HepG2 (cell line): ENCODE results near the gene ADM. TPM values are rescaled to one million over a fixed set of nuclear protein-coding genes. Genes with fewer than 3 reads are reported as not detected.

Source experiments
- DNMT3B ChIP-seq: conservative IDR thresholded peaks from 2 replicates; pipeline ENCODE4 v1.6.1; 2016; ENCODE audit warnings: missing biosample characterization, control low read depth
- KLF6 ChIP-seq: IDR thresholded peaks from 2 replicates; pipeline ENCODE4 v1.8.0; 2016; ENCODE audit warnings: missing biosample characterization, missing genetic modification reagents
- MAF1 ChIP-seq: sonication (generic); formaldehyde crosslinking; IDR thresholded peaks from 2 replicates; pipeline ENCODE4 v1.5.0; 2020; ENCODE audit warnings: missing genetic modification reagents, borderline replicate concordance
- MTF2 ChIP-seq: sonication (generic); formaldehyde crosslinking; IDR thresholded peaks from 2 replicates; pipeline ENCODE4 v1.5.0; 2020; ENCODE audit warnings: missing genetic modification reagents, borderline replicate concordance
- PPARG ChIP-seq: conservative IDR thresholded peaks from 2 replicates; pipeline ENCODE4 v1.6.1; 2016; ENCODE audit warnings: missing biosample characterization, missing genetic modification reagents
- SALL2 ChIP-seq: sonication (generic); formaldehyde crosslinking; IDR thresholded peaks from 2 replicates; pipeline ENCODE4 v1.8.1; 2023; ENCODE audit warnings: mild to moderate bottlenecking, missing genetic modification reagents, inconsistent platforms
- THAP11 ChIP-seq: IDR thresholded peaks from 2 replicates; pipeline ENCODE4 v1.6.1; 2016; ENCODE audit warnings: missing biosample characterization, missing genetic modification reagents
- TMF1 ChIP-seq: sonication (generic); formaldehyde crosslinking; IDR thresholded peaks from 2 replicates; pipeline ENCODE4 v1.8.1; 2022; ENCODE audit warnings: low read depth, missing genetic modification reagents
- ZFP82 ChIP-seq: sonication (generic); formaldehyde crosslinking; IDR thresholded peaks from 2 replicates; pipeline ENCODE4 v1.5.1; 2020; ENCODE audit warnings: mild to moderate bottlenecking, missing genetic modification reagents, borderline replicate concordance
- ZNF143 ChIP-seq: sonication (generic); formaldehyde crosslinking; IDR thresholded peaks from 2 replicates; pipeline ENCODE4 v1.4.0; 2020; ENCODE audit warnings: missing genetic modification reagents
- ZNF224 ChIP-seq: sonication (generic); formaldehyde crosslinking; IDR thresholded peaks from 2 replicates; pipeline ENCODE4 v1.5.0; 2020; ENCODE audit warnings: mild to moderate bottlenecking, missing genetic modification reagents
- ZNF737 ChIP-seq: sonication (generic); formaldehyde crosslinking; IDR thresholded peaks from 2 replicates; pipeline ENCODE4 v1.5.0; 2020; ENCODE audit warnings: missing genetic modification reagents, mild to moderate bottlenecking, borderline replicate concordance
- ZNF749 ChIP-seq: sonication (generic); formaldehyde crosslinking; IDR thresholded peaks from 2 replicates; pipeline ENCODE4 v1.8.0; 2022; ENCODE audit warnings: mild to moderate bottlenecking, missing genetic modification reagents, moderate library complexity, borderline replicate concordance
- polyA plus RNA-seq, 8 experiments: library from polyadenylated mRNA; depleted of rRNA in 3 of 8; stranded (reverse) in 7 of 8; unstranded in 1 of 8; fragments of >200 nt; fragmentation: Illumina TruSeq in 4 of 8; extraction: Trizol in 4 of 8; gene quantifications; 2 replicates each; pipeline versions ENCODE4 v1.2.1 to v1.2.3, GENCODE V29; 2011 to 2016; ENCODE audit warnings: low read depth in 4 of 8, missing spikeins in 1 of 8, mixed read lengths in 1 of 8; ENCODE audit not compliant: insufficient read depth in 1 of 8
- total RNA-seq, 5 experiments: library from RNA; depleted of rRNA; stranded (reverse); fragments of >200 nt; fragmentation: Illumina TruSeq; extraction: Trizol; gene quantifications; 2 replicates each; pipeline ENCODE4 v1.2.3, GENCODE V29; 2016; ENCODE audit warnings: low read depth in 1 of 5
- TF ChIP-seq, protein P1 (sequence below): fragments of 450-650 bp; IDR thresholded peaks from 2 replicates; pipeline ENCODE4 v1.6.1; 2017; ENCODE audit warnings: mild to moderate bottlenecking
- TF ChIP-seq, protein P2 (sequence below): IDR thresholded peaks from 2 replicates; pipeline ENCODE4 v1.6.1; 2012; ENCODE audit warnings: inconsistent platforms
- TF ChIP-seq, protein P3 (sequence below): sonication (generic); formaldehyde crosslinking; IDR thresholded peaks from 2 replicates; pipeline ENCODE4 v1.5.1; 2020; ENCODE audit warnings: mild to moderate bottlenecking, missing genetic modification reagents, moderate library complexity
- TF ChIP-seq, protein P4 (sequence below): IDR thresholded peaks from 2 replicates; pipeline ENCODE4 v1.6.1; 2012; ENCODE audit warnings: low read length, improper control_type of control experiment
- TF ChIP-seq, protein P5 (sequence below): sonication (generic); formaldehyde crosslinking; IDR thresholded peaks from 2 replicates; pipeline ENCODE4 v1.4.0; 2020; ENCODE audit warnings: mild to moderate bottlenecking, missing genetic modification reagents
- TF ChIP-seq, protein P6 (sequence below): sonication (generic); formaldehyde crosslinking; IDR thresholded peaks from 2 replicates; pipeline ENCODE4 v1.5.0; 2020; ENCODE audit warnings: mild to moderate bottlenecking, missing genetic modification reagents

The ADM gene
- total and polyA plus RNA-seq, 2 of the 13 experiments (the other 11 are each of a cell fraction or from before 2014, with no cell fraction given), result 10.7 to 26.1 TPM

DNA sequence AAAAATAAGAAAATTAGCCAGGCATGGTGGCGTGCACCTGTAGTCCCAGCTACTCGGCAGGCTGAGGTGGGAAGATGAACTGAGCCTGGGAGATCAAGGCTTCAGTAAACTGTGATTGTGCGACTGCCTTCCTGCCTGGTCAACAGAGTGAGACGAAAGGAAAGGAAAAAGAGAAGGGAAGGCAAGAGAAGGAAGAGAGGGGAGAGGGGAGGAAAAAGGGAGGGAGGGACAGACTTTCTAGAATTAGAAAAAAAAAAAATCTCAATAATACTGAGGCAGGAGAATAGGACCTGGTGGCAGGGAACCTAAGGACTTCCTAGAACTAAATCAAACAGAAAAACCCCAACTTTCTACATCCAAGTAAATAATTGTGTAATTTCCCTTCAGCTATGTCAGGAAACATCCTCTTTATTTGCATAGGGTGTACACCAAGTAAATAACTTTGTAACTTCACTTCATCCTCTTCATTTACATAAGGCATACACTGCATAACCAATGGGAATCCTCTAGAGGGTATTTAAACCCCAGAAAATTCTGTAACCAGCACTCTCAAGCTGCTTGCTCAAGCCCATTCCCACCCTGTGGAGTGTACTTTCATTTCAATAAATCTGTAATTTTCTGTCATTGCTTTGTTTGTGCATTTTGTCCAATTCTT is 19.6 kb upstream of the ADM start (continued):
- TF ChIP-seq, protein P1, sequence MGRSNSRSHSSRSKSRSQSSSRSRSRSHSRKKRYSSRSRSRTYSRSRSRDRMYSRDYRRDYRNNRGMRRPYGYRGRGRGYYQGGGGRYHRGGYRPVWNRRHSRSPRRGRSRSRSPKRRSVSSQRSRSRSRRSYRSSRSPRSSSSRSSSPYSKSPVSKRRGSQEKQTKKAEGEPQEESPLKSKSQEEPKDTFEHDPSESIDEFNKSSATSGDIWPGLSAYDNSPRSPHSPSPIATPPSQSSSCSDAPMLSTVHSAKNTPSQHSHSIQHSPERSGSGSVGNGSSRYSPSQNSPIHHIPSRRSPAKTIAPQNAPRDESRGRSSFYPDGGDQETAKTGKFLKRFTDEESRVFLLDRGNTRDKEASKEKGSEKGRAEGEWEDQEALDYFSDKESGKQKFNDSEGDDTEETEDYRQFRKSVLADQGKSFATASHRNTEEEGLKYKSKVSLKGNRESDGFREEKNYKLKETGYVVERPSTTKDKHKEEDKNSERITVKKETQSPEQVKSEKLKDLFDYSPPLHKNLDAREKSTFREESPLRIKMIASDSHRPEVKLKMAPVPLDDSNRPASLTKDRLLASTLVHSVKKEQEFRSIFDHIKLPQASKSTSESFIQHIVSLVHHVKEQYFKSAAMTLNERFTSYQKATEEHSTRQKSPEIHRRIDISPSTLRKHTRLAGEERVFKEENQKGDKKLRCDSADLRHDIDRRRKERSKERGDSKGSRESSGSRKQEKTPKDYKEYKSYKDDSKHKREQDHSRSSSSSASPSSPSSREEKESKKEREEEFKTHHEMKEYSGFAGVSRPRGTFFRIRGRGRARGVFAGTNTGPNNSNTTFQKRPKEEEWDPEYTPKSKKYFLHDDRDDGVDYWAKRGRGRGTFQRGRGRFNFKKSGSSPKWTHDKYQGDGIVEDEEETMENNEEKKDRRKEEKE, result no peak
- no peak for TF ChIP-seq SALL2
- TF ChIP-seq ZNF737 (CRISPR knock-in tag), result no peak
- TF ChIP-seq TMF1 (CRISPR knock-in tag), result no peak
- TF ChIP-seq, protein P2, sequence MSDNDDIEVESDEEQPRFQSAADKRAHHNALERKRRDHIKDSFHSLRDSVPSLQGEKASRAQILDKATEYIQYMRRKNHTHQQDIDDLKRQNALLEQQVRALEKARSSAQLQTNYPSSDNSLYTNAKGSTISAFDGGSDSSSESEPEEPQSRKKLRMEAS, result no peak
- TF ChIP-seq THAP11 (CRISPR knock-in tag), result peak; percentile 60
- TF ChIP-seq, protein P3, sequence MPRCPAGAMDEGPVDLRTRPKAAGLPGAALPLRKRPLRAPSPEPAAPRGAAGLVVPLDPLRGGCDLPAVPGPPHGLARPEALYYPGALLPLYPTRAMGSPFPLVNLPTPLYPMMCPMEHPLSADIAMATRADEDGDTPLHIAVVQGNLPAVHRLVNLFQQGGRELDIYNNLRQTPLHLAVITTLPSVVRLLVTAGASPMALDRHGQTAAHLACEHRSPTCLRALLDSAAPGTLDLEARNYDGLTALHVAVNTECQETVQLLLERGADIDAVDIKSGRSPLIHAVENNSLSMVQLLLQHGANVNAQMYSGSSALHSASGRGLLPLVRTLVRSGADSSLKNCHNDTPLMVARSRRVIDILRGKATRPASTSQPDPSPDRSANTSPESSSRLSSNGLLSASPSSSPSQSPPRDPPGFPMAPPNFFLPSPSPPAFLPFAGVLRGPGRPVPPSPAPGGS (CRISPR knock-in tag), result no peak
- TF ChIP-seq MAF1 (CRISPR knock-in tag), result no peak
- TF ChIP-seq PPARG, result no peak
- TF ChIP-seq KLF6 (CRISPR knock-in tag), result no peak
- TF ChIP-seq, protein P4, sequence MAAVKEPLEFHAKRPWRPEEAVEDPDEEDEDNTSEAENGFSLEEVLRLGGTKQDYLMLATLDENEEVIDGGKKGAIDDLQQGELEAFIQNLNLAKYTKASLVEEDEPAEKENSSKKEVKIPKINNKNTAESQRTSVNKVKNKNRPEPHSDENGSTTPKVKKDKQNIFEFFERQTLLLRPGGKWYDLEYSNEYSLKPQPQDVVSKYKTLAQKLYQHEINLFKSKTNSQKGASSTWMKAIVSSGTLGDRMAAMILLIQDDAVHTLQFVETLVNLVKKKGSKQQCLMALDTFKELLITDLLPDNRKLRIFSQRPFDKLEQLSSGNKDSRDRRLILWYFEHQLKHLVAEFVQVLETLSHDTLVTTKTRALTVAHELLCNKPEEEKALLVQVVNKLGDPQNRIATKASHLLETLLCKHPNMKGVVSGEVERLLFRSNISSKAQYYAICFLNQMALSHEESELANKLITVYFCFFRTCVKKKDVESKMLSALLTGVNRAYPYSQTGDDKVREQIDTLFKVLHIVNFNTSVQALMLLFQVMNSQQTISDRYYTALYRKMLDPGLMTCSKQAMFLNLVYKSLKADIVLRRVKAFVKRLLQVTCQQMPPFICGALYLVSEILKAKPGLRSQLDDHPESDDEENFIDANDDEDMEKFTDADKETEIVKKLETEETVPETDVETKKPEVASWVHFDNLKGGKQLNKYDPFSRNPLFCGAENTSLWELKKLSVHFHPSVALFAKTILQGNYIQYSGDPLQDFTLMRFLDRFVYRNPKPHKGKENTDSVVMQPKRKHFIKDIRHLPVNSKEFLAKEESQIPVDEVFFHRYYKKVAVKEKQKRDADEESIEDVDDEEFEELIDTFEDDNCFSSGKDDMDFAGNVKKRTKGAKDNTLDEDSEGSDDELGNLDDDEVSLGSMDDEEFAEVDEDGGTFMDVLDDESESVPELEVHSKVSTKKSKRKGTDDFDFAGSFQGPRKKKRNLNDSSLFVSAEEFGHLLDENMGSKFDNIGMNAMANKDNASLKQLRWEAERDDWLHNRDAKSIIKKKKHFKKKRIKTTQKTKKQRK, result no peak
- TF ChIP-seq ZNF143 (CRISPR knock-in tag), result no peak
- no peak for TF ChIP-seq ZFP82 (CRISPR knock-in tag)
- TF ChIP-seq MTF2 (CRISPR knock-in tag), result no peak
- TF ChIP-seq ZNF224 (CRISPR knock-in tag), result no peak
- TF ChIP-seq, protein P5, sequence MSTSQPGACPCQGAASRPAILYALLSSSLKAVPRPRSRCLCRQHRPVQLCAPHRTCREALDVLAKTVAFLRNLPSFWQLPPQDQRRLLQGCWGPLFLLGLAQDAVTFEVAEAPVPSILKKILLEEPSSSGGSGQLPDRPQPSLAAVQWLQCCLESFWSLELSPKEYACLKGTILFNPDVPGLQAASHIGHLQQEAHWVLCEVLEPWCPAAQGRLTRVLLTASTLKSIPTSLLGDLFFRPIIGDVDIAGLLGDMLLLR, result no peak
- TF ChIP-seq, protein P6, sequence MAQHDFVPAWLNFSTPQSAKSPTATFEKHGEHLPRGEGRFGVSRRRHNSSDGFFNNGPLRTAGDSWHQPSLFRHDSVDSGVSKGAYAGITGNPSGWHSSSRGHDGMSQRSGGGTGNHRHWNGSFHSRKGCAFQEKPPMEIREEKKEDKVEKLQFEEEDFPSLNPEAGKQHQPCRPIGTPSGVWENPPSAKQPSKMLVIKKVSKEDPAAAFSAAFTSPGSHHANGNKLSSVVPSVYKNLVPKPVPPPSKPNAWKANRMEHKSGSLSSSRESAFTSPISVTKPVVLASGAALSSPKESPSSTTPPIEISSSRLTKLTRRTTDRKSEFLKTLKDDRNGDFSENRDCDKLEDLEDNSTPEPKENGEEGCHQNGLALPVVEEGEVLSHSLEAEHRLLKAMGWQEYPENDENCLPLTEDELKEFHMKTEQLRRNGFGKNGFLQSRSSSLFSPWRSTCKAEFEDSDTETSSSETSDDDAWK (CRISPR knock-in tag), result no peak
- no peak for TF ChIP-seq ZNF749
- no peak for TF ChIP-seq DNMT3B (CRISPR knock-in tag)
